Measurements from ENCODE around the gene OLFML3.

Gene OLFML3

GRCh38 chr1:113935970-113936369, 43.3 kb upstream of the OLFML3 start:
- Histone ChIP-seq H2AK5ac (ENCODE audit: low read depth, low read length) (no peak overlapping the region), H3K14ac (ENCODE audit: low read length) (no peak overlapping the region), H3K4me2 (ENCODE audit: insufficient read depth, low read length, poor library complexity, severe bottlenecking) (no peak overlapping the region), H4K91ac (ENCODE audit: low read depth, low read length, poor library complexity) (no peak overlapping the region), H3K27ac (replicated peaks; ENCODE audit: low read length) (no peak overlapping the region), H3K36me3 (replicated peaks in 1 of 2; ENCODE audit: control insufficient read depth in 2 of 2, insufficient read depth in 2 of 2, low read length in 2 of 2) (peaks cover 8 to 9% of the 10 kb centered on the region in 2 donors), H2BK15ac (ENCODE audit: low read length) (no peak overlapping the region), H3K9me3 (replicated peaks in 1 of 2; ENCODE audit: control insufficient read depth in 2 of 2, insufficient read depth in 1 of 2, low read depth in 1 of 2, low read length in 2 of 2) (no peaks in the 10 kb centered on the region), H3K18ac (ENCODE audit: low read length) (no peak overlapping the region), H4K8ac (ENCODE audit: low read depth, low read length) (no peak overlapping the region), H3K79me1 (ENCODE audit: low read depth, low read length) (peaks cover 4% of the 10 kb centered on the region), H2BK120ac (ENCODE audit: low read depth, low read length) (no peak overlapping the region), H2BK12ac (ENCODE audit: low read length) (no peak overlapping the region), H3K4ac (ENCODE audit: low read length) (no peak overlapping the region), H3K23ac (ENCODE audit: low read depth, low read length, poor library complexity) (no peak overlapping the region), H3K9ac (ENCODE audit: low read depth, low read length, poor library complexity) (no peak overlapping the region), H2AFZ (ENCODE audit: low read length) (no peak overlapping the region), H2BK5ac (ENCODE audit: low read length) (no peak overlapping the region), H3K27me3 (ENCODE audit: control insufficient read depth in 3 of 3, insufficient read depth in 3 of 3, low read depth in 1 of 3, low read length in 3 of 3) (no peaks in the 10 kb centered on the region), H3K4me3 (ENCODE audit: low read length in 2 of 2) (no peak overlapping the region), H3K4me1 (ENCODE audit: control insufficient read depth in 2 of 2, insufficient read depth in 1 of 2, low read depth in 1 of 2, low read length in 2 of 2) (peaks cover 0 to under 1% of the 10 kb centered on the region in 2 donors)
- no CpG with 5 or more reads among the region's 1 CpG for WGBS, 2 donors (ENCODE audit: extremely low coverage in 2 of 2, insufficient read length in 2 of 2, insufficient replicate concordance in 1 of 2)
- DNase-seq (ENCODE audit: low spot score), result no peak

GRCh38 chr1:113937146-113937545, 42.1 kb upstream of the OLFML3 start:
- Histone ChIP-seq H3K18ac (ENCODE audit: low read length) (no peak overlapping the region), H3K27me3 (ENCODE audit: control insufficient read depth in 3 of 3, insufficient read depth in 3 of 3, low read depth in 1 of 3, low read length in 3 of 3) (no peaks in the 10 kb centered on the region), H3K4me2 (ENCODE audit: insufficient read depth, low read length, poor library complexity, severe bottlenecking) (no peak overlapping the region), H2BK120ac (ENCODE audit: low read depth, low read length) (no peak overlapping the region), H2BK5ac (ENCODE audit: low read length) (no peak overlapping the region), H3K79me1 (ENCODE audit: low read depth, low read length) (peaks cover 4% of the 10 kb centered on the region), H2BK15ac (ENCODE audit: low read length) (no peak overlapping the region), H3K4me3 (ENCODE audit: low read length in 2 of 2) (no peak overlapping the region), H3K9ac (ENCODE audit: low read depth, low read length, poor library complexity) (no peak overlapping the region), H2AFZ (ENCODE audit: low read length) (no peak overlapping the region), H3K9me3 (replicated peaks in 1 of 2; ENCODE audit: control insufficient read depth in 2 of 2, insufficient read depth in 1 of 2, low read depth in 1 of 2, low read length in 2 of 2) (no peaks in the 10 kb centered on the region), H3K36me3 (replicated peaks in 1 of 2; ENCODE audit: control insufficient read depth in 2 of 2, insufficient read depth in 2 of 2, low read length in 2 of 2) (peaks cover 11 to 17% of the 10 kb centered on the region in 2 donors), H2BK12ac (ENCODE audit: low read length) (no peak overlapping the region), H4K8ac (ENCODE audit: low read depth, low read length) (no peak overlapping the region), H3K14ac (ENCODE audit: low read length) (no peak overlapping the region), H2AK5ac (ENCODE audit: low read depth, low read length) (no peak overlapping the region), H3K4me1 (ENCODE audit: control insufficient read depth in 2 of 2, insufficient read depth in 1 of 2, low read depth in 1 of 2, low read length in 2 of 2) (no peaks in the 10 kb centered on the region), H4K91ac (ENCODE audit: low read depth, low read length, poor library complexity) (no peak overlapping the region), H3K4ac (ENCODE audit: low read length) (no peak overlapping the region), H3K23ac (ENCODE audit: low read depth, low read length, poor library complexity) (no peak overlapping the region), H3K27ac (replicated peaks; ENCODE audit: low read length) (no peak overlapping the region)
- no peak for DNase-seq (ENCODE audit: low spot score)
- 100% methylated on average over 1 of the region's 1 CpG for WGBS, 2 donors (ENCODE audit: extremely low coverage in 2 of 2, insufficient read length in 2 of 2, insufficient replicate concordance in 1 of 2)

- no peaks in the 10 kb centered on the region for H3K4me1 ChIP-seq (ENCODE audit: control insufficient read depth in 2 of 2, insufficient read depth in 1 of 2, low read depth in 1 of 2, low read length in 2 of 2)
- H3K4me2 ChIP-seq (ENCODE audit: insufficient read depth, low read length, poor library complexity, severe bottlenecking), result no peak overlapping the region
- H3K27ac ChIP-seq (replicated peaks; ENCODE audit: low read length), result no peak overlapping the region
- no peak overlapping the region for H3K4me3 ChIP-seq (ENCODE audit: low read length in 2 of 2)
- no CpG with 5 or more reads among the region's 5 CpGs for whole genome bisulfite sequencing, 2 donors (ENCODE audit: extremely low coverage in 2 of 2, insufficient read length in 2 of 2, insufficient replicate concordance in 1 of 2)
- H2BK5ac ChIP-seq (ENCODE audit: low read length), result no peak overlapping the region
- peaks cover 0 to 2% of the 10 kb centered on the region in 2 donors for H3K9me3 ChIP-seq (replicated peaks in 1 of 2; ENCODE audit: control insufficient read depth in 2 of 2, insufficient read depth in 1 of 2, low read depth in 1 of 2, low read length in 2 of 2)
- no peak overlapping the region for H2BK15ac ChIP-seq (ENCODE audit: low read length)
- no peak overlapping the region for H4K91ac ChIP-seq (ENCODE audit: low read depth, low read length, poor library complexity)
- peaks cover 11 to 28% of the 10 kb centered on the region in 2 donors for H3K36me3 ChIP-seq (replicated peaks in 1 of 2; ENCODE audit: control insufficient read depth in 2 of 2, insufficient read depth in 2 of 2, low read length in 2 of 2)
- no peak overlapping the region for H2BK120ac ChIP-seq (ENCODE audit: low read depth, low read length)
- no peak for DNase-seq (ENCODE audit: low spot score)
- H3K9ac ChIP-seq (ENCODE audit: low read depth, low read length, poor library complexity), result no peak overlapping the region
- no peak overlapping the region for H4K8ac ChIP-seq (ENCODE audit: low read depth, low read length)
- H2BK12ac ChIP-seq (ENCODE audit: low read length), result no peak overlapping the region
- H3K27me3 ChIP-seq (ENCODE audit: control insufficient read depth in 3 of 3, insufficient read depth in 3 of 3, low read depth in 1 of 3, low read length in 3 of 3), result no peaks in the 10 kb centered on the region
- no peak overlapping the region for H3K18ac ChIP-seq (ENCODE audit: low read length)
- no peak overlapping the region for H3K23ac ChIP-seq (ENCODE audit: low read depth, low read length, poor library complexity)
- peaks cover 4% of the 10 kb centered on the region for H3K79me1 ChIP-seq (ENCODE audit: low read depth, low read length)
- H2AFZ ChIP-seq (ENCODE audit: low read length), result no peak overlapping the region
- H2AK5ac ChIP-seq (ENCODE audit: low read depth, low read length), result no peak overlapping the region
- no peak overlapping the region for H3K4ac ChIP-seq (ENCODE audit: low read length)
- no peak overlapping the region for H3K14ac ChIP-seq (ENCODE audit: low read length)
These were observed 41.1 kb upstream of the OLFML3 start for GRCh38 chr1:113938192-113938591.

GRCh38 chr1:113940365-113941244, 38.7 kb upstream of the OLFML3 start:
- no peak overlapping the region for H4K8ac ChIP-seq (ENCODE audit: low read depth, low read length)
- peaks cover 12 to 47% of the 10 kb centered on the region in 2 donors for H3K36me3 ChIP-seq (replicated peaks in 1 of 2; ENCODE audit: control insufficient read depth in 2 of 2, insufficient read depth in 2 of 2, low read length in 2 of 2)
- no peak overlapping the region for H2BK120ac ChIP-seq (ENCODE audit: low read depth, low read length)
- no peak overlapping the region for H3K9ac ChIP-seq (ENCODE audit: low read depth, low read length, poor library complexity)
- peaks cover 0 to 19% of the 10 kb centered on the region in 2 donors for H3K9me3 ChIP-seq (replicated peaks in 1 of 2; ENCODE audit: control insufficient read depth in 2 of 2, insufficient read depth in 1 of 2, low read depth in 1 of 2, low read length in 2 of 2)
- no peaks in the 10 kb centered on the region for H3K4me1 ChIP-seq (ENCODE audit: control insufficient read depth in 2 of 2, insufficient read depth in 1 of 2, low read depth in 1 of 2, low read length in 2 of 2)
- no peak overlapping the region for H3K18ac ChIP-seq (ENCODE audit: low read length)
- H3K27me3 ChIP-seq (ENCODE audit: control insufficient read depth in 3 of 3, insufficient read depth in 3 of 3, low read depth in 1 of 3, low read length in 3 of 3), result no peaks in the 10 kb centered on the region
- H2BK12ac ChIP-seq (ENCODE audit: low read length), result no peak overlapping the region
- no peak overlapping the region for H2BK15ac ChIP-seq (ENCODE audit: low read length)
- no peak overlapping the region for H3K27ac ChIP-seq (replicated peaks; ENCODE audit: low read length)
- no peak overlapping the region for H3K4me3 ChIP-seq (ENCODE audit: low read length in 2 of 2)
- no peak overlapping the region for H2AFZ ChIP-seq (ENCODE audit: low read length)
- peaks cover 6% of the 10 kb centered on the region for H3K79me1 ChIP-seq (ENCODE audit: low read depth, low read length)
- H3K4ac ChIP-seq (ENCODE audit: low read length), result no peak overlapping the region
- no peak overlapping the region for H3K4me2 ChIP-seq (ENCODE audit: insufficient read depth, low read length, poor library complexity, severe bottlenecking)
- H3K23ac ChIP-seq (ENCODE audit: low read depth, low read length, poor library complexity), result no peak overlapping the region
- no peak overlapping the region for H3K14ac ChIP-seq (ENCODE audit: low read length)
- no peak overlapping the region for H2BK5ac ChIP-seq (ENCODE audit: low read length)
- H4K91ac ChIP-seq (ENCODE audit: low read depth, low read length, poor library complexity), result no peak overlapping the region
- no peak for DNase-seq (ENCODE audit: low spot score)
- WGBS, 2 donors (ENCODE audit: extremely low coverage in 2 of 2, insufficient read length in 2 of 2, insufficient replicate concordance in 1 of 2), result no CpG with 5 or more reads among the region's 16 CpGs
- no peak overlapping the region for H2AK5ac ChIP-seq (ENCODE audit: low read depth, low read length)

Measured in neuronal stem cell (in vitro differentiated cells).